ELF-1 (cell line): ENCODE results near the gene FOCAD.
A peak's percentile ranks its signal among the peaks of the same experiment; 100 is the strongest.

Source experiments
- DNase-seq: peaks from one replicate; pipeline ENCODE4 v3.0.0-alpha.2; 2016; ENCODE audit warnings: low read depth, low spot score

FOCAD gene

GRCh38 chr9:20728493-20729220 lies 44.6 kb downstream of the FOCAD start:
- no peak for DNase-seq

- no peak for DNase-seq
These were observed 45.5 kb downstream of the FOCAD start for GRCh38 chr9:20729523-20729922.

- no peak for DNase-seq
These were observed 48.1 kb downstream of the FOCAD start for GRCh38 chr9:20732118-20732517.

- no peak for DNase-seq
These were observed 50.2 kb downstream of the FOCAD start for GRCh38 chr9:20734275-20734674.

- DNase-seq = no peak
These were observed 56.2 kb downstream of the FOCAD start for GRCh38 chr9:20740304-20740703.

- no peak for DNase-seq
These were observed 57.0 kb downstream of the FOCAD start for GRCh38 chr9:20740929-20741582.

- no peak for DNase-seq
These were observed 58.8 kb downstream of the FOCAD start for GRCh38 chr9:20742833-20743232.

- DNase-seq = no peak
These were observed 60.1 kb downstream of the FOCAD start for GRCh38 chr9:20744036-20744630.

GRCh38 chr9:20746967-20747366 lies 62.9 kb downstream of the FOCAD start:
- DNase-seq = no peak

- DNase-seq = no peak
These were observed 65.6 kb downstream of the FOCAD start for GRCh38 chr9:20749496-20750198.

- no peak for DNase-seq
These were observed 69.7 kb downstream of the FOCAD start for GRCh38 chr9:20753761-20754160.

- DNase-seq = no peak
These were observed 70.5 kb downstream of the FOCAD start for GRCh38 chr9:20754556-20754955.

GRCh38 chr9:20760246-20760891 lies 76.3 kb downstream of the FOCAD start:
- DNase-seq = no peak

GRCh38 chr9:20770947-20771346 lies 86.9 kb downstream of the FOCAD start:
- no peak for DNase-seq

- no peak for DNase-seq
These were observed 87.7 kb downstream of the FOCAD start for GRCh38 chr9:20771729-20772128.

GRCh38 chr9:20775683-20776082 lies 91.6 kb downstream of the FOCAD start:
- DNase-seq = no peak

GRCh38 chr9:20781092-20781491 lies 97.0 kb downstream of the FOCAD start:
- DNase-seq = no peak

GRCh38 chr9:20782289-20782688 lies 98.2 kb downstream of the FOCAD start:
- no peak for DNase-seq

- DNase-seq = no peak
These were observed 99.3 kb downstream of the FOCAD start for GRCh38 chr9:20783057-20784038.

GRCh38 chr9:20784196-20784595 lies 100.1 kb downstream of the FOCAD start:
- DNase-seq = no peak

GRCh38 chr9:20786807-20787206 lies 102.7 kb downstream of the FOCAD start:
- peak; percentile 20 for DNase-seq
